ENCODE results near the gene B4GAT1.
"Not testable (repeated sequence)": the region's sequence is repeated elsewhere in the genome, so short reads cannot be mapped to it uniquely, and the experiment has no call there.

Gene B4GAT1

DNA sequence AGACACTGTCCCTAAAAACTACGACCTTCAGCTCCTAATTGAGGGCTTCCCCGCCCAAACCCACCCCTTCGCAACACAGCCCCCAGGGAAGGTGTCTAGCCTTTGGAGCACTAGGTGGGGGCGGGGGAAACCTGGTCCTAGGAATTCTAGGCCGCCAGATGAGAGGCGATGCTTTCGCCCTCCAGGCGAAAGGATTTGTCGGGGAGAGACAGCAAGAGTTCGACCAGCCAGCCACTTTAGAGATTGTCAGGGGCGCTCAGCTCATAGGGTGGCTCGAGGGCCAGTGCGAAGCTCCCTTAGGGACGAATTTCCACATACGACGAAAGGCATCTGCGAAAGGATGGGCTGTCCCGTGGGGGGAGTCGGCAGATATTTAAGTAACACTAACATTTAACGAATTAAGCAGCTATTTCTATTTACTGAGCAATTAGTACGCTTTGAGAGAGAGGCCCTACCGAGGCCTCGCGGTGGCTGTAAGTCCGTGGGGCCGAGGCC is 35.9 kb downstream of the B4GAT1 start:
- peak; percentile 82 for DNase-seq
- H4K8ac ChIP-seq (ENCODE audit: low read depth, low read length), result no peak overlapping the region
- H3K18ac ChIP-seq (ENCODE audit: low read length), result no peak overlapping the region
- no peak overlapping the region for H3K4ac ChIP-seq (ENCODE audit: low read depth, low read length)
- H3K79me2 ChIP-seq (ENCODE audit: control insufficient read depth, insufficient read depth, low read length), result no peaks in the 10 kb centered on the region
- no peaks in the 10 kb centered on the region for H3K27me3 ChIP-seq (ENCODE audit: insufficient read depth, low read length, poor library complexity)
- H3K36me3 ChIP-seq (ENCODE audit: control insufficient read depth, insufficient read depth, low read length), result no peaks in the 10 kb centered on the region
- peak overlapping the region; percentile 97 for H3K56ac ChIP-seq (ENCODE audit: low read length)
- no peak overlapping the region for H3K4me2 ChIP-seq (ENCODE audit: low read length)
- H3K79me1 ChIP-seq (ENCODE audit: low read length), result no peaks in the 10 kb centered on the region
- H4K5ac ChIP-seq (ENCODE audit: low read length), result no peak overlapping the region
- no peak overlapping the region for H3K23ac ChIP-seq (ENCODE audit: low read length)
- no peak overlapping the region for H3K4me3 ChIP-seq (ENCODE audit: low read length)
- H2BK5ac ChIP-seq (ENCODE audit: low read length), result no peak overlapping the region
- H2AK5ac ChIP-seq (ENCODE audit: low read length), result no peak overlapping the region
- no peak overlapping the region for H2BK120ac ChIP-seq (ENCODE audit: low read depth, low read length)
- no CpG with 5 or more reads among the region's 26 CpGs for WGBS (ENCODE audit: extremely low coverage, insufficient coverage, low lambda C conversion rate)
- H2BK15ac ChIP-seq (replicated peaks; ENCODE audit: low read depth), result no peak overlapping the region
- H3K9ac ChIP-seq (ENCODE audit: low read length), result peak overlapping the region; percentile 82
- H3K4me1 ChIP-seq (ENCODE audit: control insufficient read depth, low read depth, low read length), result peaks cover 8% of the 10 kb centered on the region
- peak overlapping the region; percentile 68 for H3K27ac ChIP-seq (ENCODE audit: low read depth, low read length)

DNA sequence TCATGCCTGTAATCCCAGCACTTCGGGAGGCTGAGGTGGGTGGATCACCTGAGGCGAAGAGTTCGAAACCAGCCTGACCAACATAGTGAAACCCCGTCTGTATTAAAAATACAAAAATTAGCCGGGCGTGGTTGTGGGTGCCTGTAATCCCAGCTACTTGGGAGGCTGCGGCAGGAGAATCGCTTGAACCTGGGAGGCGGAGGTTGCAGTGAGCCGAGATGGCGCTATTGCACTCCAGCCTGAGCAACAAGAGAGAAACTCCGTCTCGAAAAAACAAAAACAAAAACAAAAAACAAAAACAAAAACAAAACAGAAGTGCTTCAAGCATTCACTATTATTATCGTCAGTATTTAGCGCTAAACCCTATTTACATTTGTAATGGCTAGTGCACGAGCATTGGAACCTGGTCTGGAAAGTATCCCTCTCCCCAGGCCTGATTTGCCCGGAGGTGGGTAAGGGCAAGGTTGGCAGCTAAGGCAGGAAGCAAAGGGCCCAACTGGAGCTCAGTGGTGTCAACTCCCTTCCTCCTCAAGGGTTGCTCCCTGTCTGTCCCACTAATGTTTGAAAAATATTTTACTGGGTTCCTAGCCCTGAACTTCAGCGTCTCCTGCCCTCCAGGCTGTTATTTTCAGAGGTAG is 36.5 kb downstream of the B4GAT1 start:
- H3K27me3 ChIP-seq (ENCODE audit: insufficient read depth, low read length, poor library complexity); H4K5ac ChIP-seq (ENCODE audit: low read length); H2BK5ac ChIP-seq (ENCODE audit: low read length); H3K4ac ChIP-seq (ENCODE audit: low read depth, low read length); H4K8ac ChIP-seq (ENCODE audit: low read depth, low read length); H2BK120ac ChIP-seq (ENCODE audit: low read depth, low read length); H3K27ac ChIP-seq (ENCODE audit: low read depth, low read length); H3K18ac ChIP-seq (ENCODE audit: low read length); H3K4me2 ChIP-seq (ENCODE audit: low read length); H3K79me2 ChIP-seq (ENCODE audit: control insufficient read depth, insufficient read depth, low read length); H3K4me3 ChIP-seq (ENCODE audit: low read length); H3K36me3 ChIP-seq (ENCODE audit: control insufficient read depth, insufficient read depth, low read length); H3K23ac ChIP-seq (ENCODE audit: low read length); H3K4me1 ChIP-seq (ENCODE audit: control insufficient read depth, low read depth, low read length); H2AK5ac ChIP-seq (ENCODE audit: low read length); H2BK15ac ChIP-seq (replicated peaks; ENCODE audit: low read depth); H3K79me1 ChIP-seq (ENCODE audit: low read length); DNase-seq: not testable (repeated sequence)
- WGBS (ENCODE audit: extremely low coverage, insufficient coverage, low lambda C conversion rate), result no CpG with 5 or more reads among the region's 18 CpGs
- Histone ChIP-seq H3K56ac (ENCODE audit: low read length) (peak overlapping the region; percentile 49), H3K9ac (ENCODE audit: low read length) (peak overlapping the region; percentile 34)

DNA sequence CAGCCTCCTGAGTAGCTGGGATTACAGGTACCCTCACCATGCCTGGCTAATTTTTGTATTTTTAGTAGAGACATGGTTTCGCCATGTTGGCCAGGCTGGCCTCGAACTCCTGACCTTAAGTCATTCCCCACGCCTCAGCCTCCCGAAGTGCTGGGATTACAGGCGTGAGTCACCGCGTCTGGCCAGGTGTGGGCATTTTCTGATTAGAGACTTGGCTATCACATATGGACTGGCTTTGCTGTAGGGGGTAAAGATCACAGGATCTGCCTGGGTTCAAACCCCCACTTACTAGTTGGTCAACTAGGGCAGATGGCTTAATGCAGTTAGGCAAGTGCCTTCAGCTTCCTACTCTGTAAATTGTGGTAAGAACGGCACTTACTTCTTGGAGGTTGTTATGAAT is 37.1 kb downstream of the B4GAT1 start:
- Histone ChIP-seq H3K27ac (ENCODE audit: low read depth, low read length) (no peak overlapping the region), H2BK120ac (ENCODE audit: low read depth, low read length) (no peak overlapping the region), H3K4me2 (ENCODE audit: low read length) (no peak overlapping the region), H2BK5ac (ENCODE audit: low read length) (no peak overlapping the region), H3K4me3 (ENCODE audit: low read length) (no peak overlapping the region), H3K4ac (ENCODE audit: low read depth, low read length) (no peak overlapping the region), H3K9ac (ENCODE audit: low read length) (no peak overlapping the region), H3K4me1 (ENCODE audit: control insufficient read depth, low read depth, low read length) (peaks cover 8% of the 10 kb centered on the region), H2BK15ac (replicated peaks; ENCODE audit: low read depth) (no peak overlapping the region), H3K18ac (ENCODE audit: low read length) (no peak overlapping the region), H3K79me1 (ENCODE audit: low read length) (no peaks in the 10 kb centered on the region), H3K27me3 (ENCODE audit: insufficient read depth, low read length, poor library complexity) (no peaks in the 10 kb centered on the region), H3K79me2 (ENCODE audit: control insufficient read depth, insufficient read depth, low read length) (no peaks in the 10 kb centered on the region), H2AK5ac (ENCODE audit: low read length) (no peak overlapping the region), H3K23ac (ENCODE audit: low read length) (no peak overlapping the region), H3K36me3 (ENCODE audit: control insufficient read depth, insufficient read depth, low read length) (no peaks in the 10 kb centered on the region), H3K56ac (ENCODE audit: low read length) (no peak overlapping the region), H4K5ac (ENCODE audit: low read length) (no peak overlapping the region), H4K8ac (ENCODE audit: low read depth, low read length) (no peak overlapping the region)
- no peak for DNase-seq
- no CpG with 5 or more reads among the region's 8 CpGs for WGBS (ENCODE audit: extremely low coverage, insufficient coverage, low lambda C conversion rate)

DNA sequence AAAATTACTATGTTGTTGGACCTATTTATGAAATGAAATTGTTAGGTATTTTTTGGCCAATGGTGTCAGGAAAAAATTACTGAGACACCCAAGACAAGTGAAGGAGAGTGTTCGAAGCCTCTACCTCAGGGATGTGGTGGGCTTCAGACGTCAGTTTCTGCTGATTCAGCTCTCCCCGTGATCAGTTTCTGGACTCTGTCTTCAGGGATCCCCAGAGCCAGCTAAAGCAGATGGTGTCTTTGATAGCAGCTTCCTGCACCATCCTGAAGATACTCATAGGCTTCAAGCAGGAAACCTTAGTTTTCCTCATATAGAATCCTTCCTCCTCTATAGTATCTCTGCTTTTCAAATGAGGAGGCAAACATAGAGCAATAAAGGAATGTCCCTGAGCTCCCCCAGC is 38.0 kb downstream of the B4GAT1 start:
- Histone ChIP-seq H3K4me3 (ENCODE audit: low read length) (no peak overlapping the region), H4K5ac (ENCODE audit: low read length) (no peak overlapping the region), H3K27me3 (ENCODE audit: insufficient read depth, low read length, poor library complexity) (no peaks in the 10 kb centered on the region), H3K23ac (ENCODE audit: low read length) (no peak overlapping the region), H3K18ac (ENCODE audit: low read length) (no peak overlapping the region), H3K36me3 (ENCODE audit: control insufficient read depth, insufficient read depth, low read length) (no peaks in the 10 kb centered on the region), H3K56ac (ENCODE audit: low read length) (no peak overlapping the region), H3K79me2 (ENCODE audit: control insufficient read depth, insufficient read depth, low read length) (no peaks in the 10 kb centered on the region), H3K9ac (ENCODE audit: low read length) (no peak overlapping the region), H3K4me2 (ENCODE audit: low read length) (no peak overlapping the region), H3K27ac (ENCODE audit: low read depth, low read length) (no peak overlapping the region), H2BK120ac (ENCODE audit: low read depth, low read length) (no peak overlapping the region), H2AK5ac (ENCODE audit: low read length) (no peak overlapping the region), H3K4ac (ENCODE audit: low read depth, low read length) (no peak overlapping the region), H3K79me1 (ENCODE audit: low read length) (no peaks in the 10 kb centered on the region), H3K4me1 (ENCODE audit: control insufficient read depth, low read depth, low read length) (peaks cover 8% of the 10 kb centered on the region), H4K8ac (ENCODE audit: low read depth, low read length) (no peak overlapping the region), H2BK15ac (replicated peaks; ENCODE audit: low read depth) (no peak overlapping the region), H2BK5ac (ENCODE audit: low read length) (no peak overlapping the region)
- DNase-seq, result no peak
- no CpG with 5 or more reads among the region's 3 CpGs for WGBS (ENCODE audit: extremely low coverage, insufficient coverage, low lambda C conversion rate)

DNA sequence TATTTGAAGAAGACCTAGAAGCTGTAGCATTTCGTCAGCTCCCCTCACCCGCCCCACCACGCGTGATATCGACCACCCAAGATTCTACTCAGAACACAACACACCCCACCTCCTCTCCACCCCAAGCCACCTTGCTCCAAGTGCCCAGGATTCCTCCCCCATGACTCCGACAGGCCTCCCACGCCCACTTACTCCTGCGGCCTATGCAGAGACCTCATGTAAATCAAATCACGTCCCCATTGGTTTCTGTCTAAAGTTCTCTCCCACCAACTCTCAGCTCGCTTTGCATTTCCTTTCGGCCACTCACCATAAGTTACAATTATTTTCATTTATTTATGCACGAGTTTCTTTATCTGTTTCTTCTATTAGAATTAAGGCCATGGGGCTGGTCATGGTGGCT is 44.8 kb downstream of the B4GAT1 start:
- H3K27me3 ChIP-seq (ENCODE audit: insufficient read depth, low read length, poor library complexity), result no peaks in the 10 kb centered on the region
- H4K8ac ChIP-seq (ENCODE audit: low read depth, low read length), result no peak overlapping the region
- no peak overlapping the region for H2BK15ac ChIP-seq (replicated peaks; ENCODE audit: low read depth)
- no CpG with 5 or more reads among the region's 12 CpGs for WGBS (ENCODE audit: extremely low coverage, insufficient coverage, low lambda C conversion rate)
- no peaks in the 10 kb centered on the region for H3K36me3 ChIP-seq (ENCODE audit: control insufficient read depth, insufficient read depth, low read length)
- H3K79me2 ChIP-seq (ENCODE audit: control insufficient read depth, insufficient read depth, low read length), result no peaks in the 10 kb centered on the region
- H3K79me1 ChIP-seq (ENCODE audit: low read length), result no peaks in the 10 kb centered on the region
- H2AK5ac ChIP-seq (ENCODE audit: low read length), result no peak overlapping the region
- no peak overlapping the region for H3K18ac ChIP-seq (ENCODE audit: low read length)
- DNase-seq, result no peak
- H3K4me3 ChIP-seq (ENCODE audit: low read length), result no peak overlapping the region
- H3K4me1 ChIP-seq (ENCODE audit: control insufficient read depth, low read depth, low read length), result no peaks in the 10 kb centered on the region
- H3K9ac ChIP-seq (ENCODE audit: low read length), result no peak overlapping the region
- H3K27ac ChIP-seq (ENCODE audit: low read depth, low read length), result no peak overlapping the region
- no peak overlapping the region for H3K4ac ChIP-seq (ENCODE audit: low read depth, low read length)
- no peak overlapping the region for H4K5ac ChIP-seq (ENCODE audit: low read length)
- H3K23ac ChIP-seq (ENCODE audit: low read length), result no peak overlapping the region
- no peak overlapping the region for H2BK120ac ChIP-seq (ENCODE audit: low read depth, low read length)
- H3K56ac ChIP-seq (ENCODE audit: low read length), result no peak overlapping the region
- no peak overlapping the region for H2BK5ac ChIP-seq (ENCODE audit: low read length)
- H3K4me2 ChIP-seq (ENCODE audit: low read length), result no peak overlapping the region

DNA sequence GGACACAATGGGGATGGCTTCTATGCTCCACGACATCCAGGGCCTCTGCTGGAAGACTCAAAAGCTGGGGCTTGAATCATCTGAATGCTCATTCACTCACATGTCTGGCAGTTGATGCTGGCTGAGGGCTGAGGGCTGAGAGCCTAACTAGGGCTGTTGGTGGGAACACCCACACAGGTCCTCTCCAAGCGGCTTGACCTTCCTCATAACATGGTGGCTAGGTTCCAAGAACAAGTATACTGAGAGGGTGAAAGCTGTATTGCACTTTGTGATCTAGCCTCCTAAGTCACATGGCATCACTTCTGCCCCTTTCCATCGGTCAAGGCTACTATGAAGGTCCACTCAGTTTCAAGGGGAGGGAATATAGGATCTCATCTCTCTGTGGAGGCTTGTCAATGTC is 48.2 kb downstream of the B4GAT1 start:
- Histone ChIP-seq H3K4me1 (ENCODE audit: control insufficient read depth, low read depth, low read length) (peaks cover 4% of the 10 kb centered on the region), H3K27me3 (ENCODE audit: insufficient read depth, low read length, poor library complexity) (no peaks in the 10 kb centered on the region), H4K8ac (ENCODE audit: low read depth, low read length) (no peak overlapping the region), H3K79me2 (ENCODE audit: control insufficient read depth, insufficient read depth, low read length) (no peaks in the 10 kb centered on the region), H2BK15ac (replicated peaks; ENCODE audit: low read depth) (no peak overlapping the region), H3K27ac (ENCODE audit: low read depth, low read length) (no peak overlapping the region), H2BK120ac (ENCODE audit: low read depth, low read length) (no peak overlapping the region), H4K5ac (ENCODE audit: low read length) (no peak overlapping the region), H3K56ac (ENCODE audit: low read length) (no peak overlapping the region), H3K18ac (ENCODE audit: low read length) (no peak overlapping the region), H2BK5ac (ENCODE audit: low read length) (no peak overlapping the region), H3K4me2 (ENCODE audit: low read length) (no peak overlapping the region), H3K23ac (ENCODE audit: low read length) (no peak overlapping the region), H3K4ac (ENCODE audit: low read depth, low read length) (no peak overlapping the region), H3K79me1 (ENCODE audit: low read length) (no peaks in the 10 kb centered on the region), H2AK5ac (ENCODE audit: low read length) (no peak overlapping the region), H3K4me3 (ENCODE audit: low read length) (no peak overlapping the region), H3K36me3 (ENCODE audit: control insufficient read depth, insufficient read depth, low read length) (no peaks in the 10 kb centered on the region), H3K9ac (ENCODE audit: low read length) (no peak overlapping the region)
- DNase-seq, result no peak
- WGBS (ENCODE audit: extremely low coverage, insufficient coverage, low lambda C conversion rate), result no CpG with 5 or more reads among the region's 3 CpGs
